NCI-H510A (cell line): Measurements from ENCODE around the gene ACER3.
"Not testable (repeated sequence)": the region's sequence is repeated elsewhere in the genome, so short reads cannot be mapped to it uniquely, and the experiment has no call there.

Experiments
- DNase-seq: peaks from one replicate; lab custom pipeline; 2025; lab: John Stamatoyannopoulos, UW

ACER3 gene

GRCh38 chr11:77038825-77039326 is 178.2 kb downstream of the ACER3 start:
- DNase-seq, result no peak

DNA sequence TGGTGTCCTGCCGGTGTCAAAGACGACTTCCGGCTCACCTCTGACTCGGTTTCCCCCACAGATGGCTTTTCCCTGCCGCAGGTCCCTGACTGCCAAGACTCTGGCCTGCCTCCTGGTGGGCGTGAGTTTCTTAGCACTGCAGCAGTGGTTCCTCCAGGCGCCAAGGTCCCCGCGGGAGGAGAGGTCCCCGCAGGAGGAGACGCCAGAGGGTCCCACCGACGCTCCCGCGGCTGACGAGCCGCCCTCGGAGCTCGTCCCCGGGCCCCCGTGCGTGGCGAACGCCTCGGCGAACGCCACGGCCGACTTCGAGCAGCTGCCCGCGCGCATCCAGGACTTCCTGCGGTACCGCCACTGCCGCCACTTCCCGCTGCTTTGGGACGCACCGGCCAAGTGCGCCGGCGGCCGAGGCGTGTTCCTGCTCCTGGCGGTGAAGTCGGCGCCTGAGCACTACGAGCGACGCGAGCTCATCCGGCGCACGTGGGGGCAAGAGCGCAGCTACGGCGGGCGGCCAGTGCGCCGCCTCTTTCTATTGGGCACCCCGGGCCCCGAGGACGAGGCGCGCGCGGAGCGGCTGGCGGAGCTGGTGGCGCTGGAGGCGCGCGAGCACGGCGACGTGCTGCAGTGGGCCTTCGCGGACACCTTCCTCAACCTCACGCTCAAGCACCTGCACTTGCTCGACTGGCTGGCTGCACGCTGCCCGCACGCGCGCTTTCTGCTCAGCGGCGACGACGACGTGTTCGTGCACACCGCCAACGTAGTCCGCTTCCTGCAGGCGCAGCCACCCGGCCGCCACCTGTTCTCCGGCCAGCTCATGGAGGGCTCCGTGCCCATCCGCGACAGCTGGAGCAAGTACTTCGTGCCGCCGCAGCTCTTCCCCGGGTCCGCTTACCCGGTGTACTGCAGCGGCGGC is 179.0 kb downstream of the ACER3 start:
- peak; percentile 42 for DNase-seq

DNA sequence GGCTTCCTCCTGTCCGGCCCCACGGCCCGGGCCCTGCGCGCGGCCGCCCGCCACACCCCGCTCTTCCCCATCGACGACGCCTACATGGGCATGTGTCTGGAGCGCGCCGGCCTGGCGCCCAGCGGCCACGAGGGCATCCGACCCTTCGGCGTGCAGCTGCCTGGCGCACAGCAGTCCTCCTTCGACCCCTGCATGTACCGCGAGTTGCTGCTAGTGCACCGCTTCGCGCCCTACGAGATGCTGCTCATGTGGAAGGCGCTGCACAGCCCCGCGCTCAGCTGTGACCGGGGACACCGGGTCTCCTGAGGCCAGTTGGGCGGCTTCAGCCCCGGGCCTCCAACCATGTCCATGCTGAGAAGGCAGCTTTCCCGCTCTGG is 179.7 kb downstream of the ACER3 start:
- DNase-seq, result no peak

DNA sequence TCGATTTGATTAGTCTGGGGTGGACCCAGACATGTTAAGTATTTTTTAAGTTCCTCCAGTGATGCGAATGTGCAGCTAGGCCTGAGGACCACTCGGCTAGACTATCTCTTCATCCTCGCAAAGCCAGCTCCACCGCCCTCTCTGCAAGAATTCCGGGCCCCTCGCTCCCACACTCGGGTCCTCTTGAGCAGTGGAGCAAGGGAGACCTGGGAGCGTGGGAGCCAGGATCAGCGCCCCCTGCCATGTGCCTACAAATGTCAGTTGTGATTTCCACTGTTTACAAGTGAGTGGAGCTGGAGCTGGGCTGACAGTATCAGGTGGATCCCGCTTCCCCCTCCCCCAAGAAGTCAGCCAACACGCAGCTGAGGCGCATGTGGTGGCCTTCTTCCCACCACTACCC is 180.2 kb downstream of the ACER3 start:
- no peak for DNase-seq

DNA sequence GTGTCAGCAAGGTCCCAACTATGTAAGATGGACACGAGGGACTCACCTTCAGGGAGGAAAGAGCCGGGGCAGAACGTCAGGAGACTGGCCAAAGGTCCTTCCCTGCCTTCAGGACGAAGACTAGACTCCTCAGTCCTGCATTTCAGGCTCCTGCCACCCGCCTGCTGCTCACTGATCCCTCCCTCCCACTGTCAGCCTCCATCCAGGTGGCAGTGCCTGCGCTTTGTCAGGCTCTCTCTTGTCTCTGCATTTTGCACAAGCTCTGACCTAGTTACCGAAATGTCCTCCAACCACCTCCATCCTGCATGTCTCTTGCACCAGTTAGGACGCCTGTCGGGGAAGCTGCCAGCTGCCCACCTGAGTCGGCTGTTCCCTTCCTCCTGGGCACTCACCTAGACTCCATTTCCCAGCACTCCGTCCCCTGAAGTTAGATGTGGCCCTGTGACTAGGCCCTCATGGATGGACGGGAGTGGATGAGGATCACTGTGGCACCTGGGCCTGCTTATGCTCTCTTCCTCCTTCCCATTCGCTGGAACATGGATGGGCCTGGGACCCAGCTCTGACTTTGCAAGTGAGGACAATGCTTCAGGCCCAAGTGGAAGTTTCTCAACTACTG is 181.5 kb downstream of the ACER3 start:
- no peak for DNase-seq

- DNase-seq, result no peak
Observed at GRCh38 chr11:77044356-77044755, 183.6 kb downstream of the ACER3 start.

GRCh38 chr11:77044886-77045285 is 184.2 kb downstream of the ACER3 start:
- no peak for DNase-seq

- peak; percentile 38 for DNase-seq
Observed at GRCh38 chr11:77046060-77046501, 185.4 kb downstream of the ACER3 start.

DNA sequence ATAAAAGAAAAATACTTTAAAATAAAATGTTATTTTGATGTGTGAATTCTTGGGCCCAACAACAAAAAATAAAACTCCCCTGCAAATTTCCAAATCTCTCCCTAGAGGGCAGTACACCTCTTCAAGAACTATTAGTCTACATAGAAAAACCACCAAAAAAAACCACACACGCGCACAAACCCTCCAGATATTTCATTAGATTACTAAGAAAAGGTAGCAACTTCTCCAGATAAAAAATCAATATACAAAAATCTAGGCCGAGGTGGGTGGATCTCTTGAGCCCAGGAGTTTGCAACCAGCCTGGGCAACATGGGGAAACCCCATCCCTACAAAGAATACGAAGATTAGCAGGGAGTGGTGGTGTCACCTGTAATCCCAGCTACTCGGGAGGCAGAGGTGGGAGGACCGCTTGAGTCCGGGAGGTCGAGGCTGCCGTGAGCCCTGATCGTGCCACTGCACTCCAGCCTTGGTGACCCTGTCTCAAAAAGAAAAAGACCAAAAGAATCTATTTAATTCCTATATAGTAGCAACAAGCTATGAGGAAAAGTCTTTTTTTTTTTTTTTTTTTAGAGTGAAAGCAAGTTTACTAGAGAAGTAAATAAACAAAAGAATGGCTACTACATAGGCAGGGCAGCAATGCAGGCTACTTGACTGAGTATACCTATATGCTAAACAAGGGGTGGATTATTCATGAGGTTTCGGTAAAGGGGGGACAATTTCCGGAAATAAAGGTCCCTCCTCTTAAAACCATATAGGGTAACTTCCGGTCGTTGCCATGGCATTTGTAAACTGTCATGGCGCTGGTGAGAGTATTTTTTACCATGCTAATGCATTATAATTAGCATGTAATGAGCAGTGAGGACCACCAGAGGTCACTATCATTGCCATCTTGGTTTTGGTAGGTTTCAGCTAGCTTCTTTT is 186.5 kb downstream of the ACER3 start:
- peak; percentile 76 for DNase-seq

GRCh38 chr11:77047928-77048446 is 187.3 kb downstream of the ACER3 start:
- not testable (repeated sequence) for DNase-seq

- DNase-seq, result no peak
Observed at GRCh38 chr11:77049026-77049425, 188.3 kb downstream of the ACER3 start.

DNA sequence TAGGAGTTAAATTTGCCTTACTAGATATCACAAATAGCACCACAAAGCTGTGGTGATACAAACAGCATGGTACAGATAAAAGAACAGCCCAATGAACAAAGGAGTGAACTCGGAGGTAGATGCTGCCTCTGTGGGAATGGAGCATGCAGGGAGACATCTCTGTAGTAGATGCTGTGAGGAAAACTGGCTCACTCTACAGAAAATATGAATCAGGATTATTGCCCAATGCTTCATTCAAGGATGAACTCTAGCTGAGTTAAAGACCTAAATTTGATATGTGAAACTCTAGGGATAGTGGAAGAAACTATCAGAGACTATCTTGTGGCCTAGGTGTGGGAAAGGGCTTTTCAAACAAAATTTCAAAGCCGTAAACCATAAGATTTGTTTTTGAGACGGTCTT is 190.8 kb downstream of the ACER3 start:
- DNase-seq, result no peak

- DNase-seq, result no peak
Observed at GRCh38 chr11:77052518-77052917, 191.8 kb downstream of the ACER3 start.

GRCh38 chr11:77053217-77054015 is 192.7 kb downstream of the ACER3 start:
- DNase-seq, result no peak

DNA sequence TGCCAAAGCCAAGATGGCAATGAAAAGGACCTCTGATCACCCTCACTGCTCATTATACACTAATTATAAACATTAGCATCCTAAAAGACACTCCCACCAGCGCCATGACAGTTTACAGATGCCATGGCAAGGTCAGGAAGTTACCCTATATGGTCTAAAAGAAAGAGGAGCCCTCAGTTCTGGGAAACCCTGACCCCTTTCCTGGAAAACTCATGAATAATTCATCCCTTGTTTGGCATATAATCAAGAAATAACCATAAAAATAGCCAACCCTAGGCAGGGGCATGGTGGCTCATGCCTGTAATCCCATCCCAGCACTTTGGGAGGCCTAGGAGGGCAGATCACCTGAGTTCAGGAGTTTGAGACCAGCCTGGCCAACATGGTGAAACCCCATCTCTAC is 193.4 kb downstream of the ACER3 start:
- no peak for DNase-seq

GRCh38 chr11:77055101-77055561 is 194.4 kb downstream of the ACER3 start:
- no peak for DNase-seq

GRCh38 chr11:77055913-77056312 is 195.2 kb downstream of the ACER3 start:
- DNase-seq, result no peak

DNA sequence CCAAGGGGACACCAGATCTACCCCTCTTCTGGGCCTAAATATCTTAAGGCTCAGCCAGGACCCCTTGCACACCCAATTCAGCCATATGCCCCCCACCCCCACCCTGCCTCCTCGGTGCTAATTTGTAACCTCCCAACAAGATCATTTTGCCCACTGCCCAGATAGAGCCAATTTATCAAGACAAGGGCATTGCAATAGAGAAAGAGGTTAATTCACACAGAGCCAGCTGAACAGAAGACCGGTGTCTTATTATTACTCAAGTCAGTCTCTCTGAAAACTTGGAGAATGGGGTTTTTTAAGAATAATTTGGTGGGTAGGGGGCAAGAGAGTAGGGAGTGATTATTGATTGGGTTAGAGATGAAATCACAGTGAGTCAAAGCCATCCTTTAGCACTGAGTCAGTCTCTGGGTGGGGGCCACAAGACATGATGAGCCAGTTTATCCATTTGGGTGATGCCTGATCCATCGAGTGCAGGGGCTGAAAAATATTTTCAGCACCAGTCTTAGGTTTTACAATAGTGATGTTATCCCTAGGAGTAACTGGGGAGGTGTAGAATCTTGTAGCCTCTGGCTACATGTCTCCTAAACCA is 196.2 kb downstream of the ACER3 start:
- DNase-seq, result no peak

DNA sequence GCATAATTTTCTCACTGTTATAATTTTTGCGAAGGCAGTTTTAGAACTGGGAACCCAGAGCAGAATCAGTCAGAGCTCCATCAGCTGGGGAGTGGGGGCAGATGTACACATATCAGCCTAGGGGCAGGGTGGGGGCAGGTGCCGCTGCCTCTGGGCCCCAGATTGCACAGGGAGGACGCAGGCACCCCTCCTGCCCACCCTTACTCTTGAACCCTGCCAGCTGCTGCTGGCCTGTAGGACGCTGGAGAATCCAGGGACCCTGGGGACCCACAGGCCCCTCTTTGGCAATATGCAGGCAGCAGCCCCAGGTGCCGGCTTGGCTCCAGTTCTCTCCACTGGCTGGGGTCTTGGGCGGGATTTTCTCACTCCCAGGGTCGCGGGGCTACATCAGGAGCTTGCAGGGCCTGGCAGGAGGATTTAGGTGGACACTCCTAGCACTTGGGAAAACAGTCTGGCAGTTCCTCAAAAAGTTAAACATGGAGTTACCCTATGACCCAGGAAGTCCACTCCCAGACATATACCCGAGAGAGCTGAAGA is 197.3 kb downstream of the ACER3 start:
- no peak for DNase-seq

DNA sequence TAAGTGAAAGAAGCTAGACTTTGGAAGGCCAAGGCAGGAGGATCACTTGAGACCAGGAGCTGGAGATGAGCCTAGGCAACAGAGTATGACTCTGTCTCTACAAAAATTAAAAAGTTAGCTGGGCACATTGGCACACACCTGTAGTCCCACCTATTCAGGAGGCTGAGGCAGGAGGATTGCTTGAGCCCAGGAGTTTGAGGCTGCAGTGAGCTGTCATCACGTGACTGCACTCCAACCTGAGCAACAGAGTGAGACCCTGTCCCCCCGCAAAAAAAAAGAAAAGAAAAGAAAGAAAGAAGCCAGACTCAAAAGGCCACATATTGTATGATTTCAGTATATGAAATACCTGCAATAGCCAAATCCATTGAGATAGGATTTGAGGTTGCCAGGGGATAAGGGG is 198.2 kb downstream of the ACER3 start:
- no peak for DNase-seq
